ENCODE results near the gene TENM4. TPM values are rescaled to one million over a fixed set of nuclear protein-coding genes. Genes with fewer than 3 reads are reported as not detected.

The TENM4 gene
- total RNA-seq, 4 donors from 2014 or later = 0.88 to 61.5 (median 4.0) TPM

- Histone ChIP-seq H3K4me1 (no peaks in the 10 kb centered on the region), H3K27ac (no peak overlapping the region), H3K27me3 (no peaks in the 10 kb centered on the region), H3K36me3 (no peaks in the 10 kb centered on the region), H3K9me3 (no peaks in the 10 kb centered on the region), H3K4me3 (no peak overlapping the region)
- intact Hi-C loops (cut with DNase I; ENCODE audit: low total_unique reads) = no loop called here
- no peak for DNase-seq
- no peak for TF ChIP-seq CTCF (IDR thresholded peaks at IDR 0.05)
- no peak for TF ChIP-seq POLR2A (IDR thresholded peaks at IDR 0.05)
Observed at GRCh38 chr11:79264284-79264683, 176.5 kb downstream of the TENM4 start.

- no peaks in the 10 kb centered on the region for H3K36me3 ChIP-seq
- no peaks in the 10 kb centered on the region for H3K4me1 ChIP-seq
- no peak for TF ChIP-seq CTCF (IDR thresholded peaks at IDR 0.05)
- TF ChIP-seq POLR2A (IDR thresholded peaks at IDR 0.05) = no peak
- H3K27ac ChIP-seq = peak overlapping the region in 1 of 2 donors; percentile 21
- no peak overlapping the region for H3K4me3 ChIP-seq
- H3K27me3 ChIP-seq = no peaks in the 10 kb centered on the region
- H3K9me3 ChIP-seq = no peaks in the 10 kb centered on the region
- intact Hi-C loops (cut with DNase I; ENCODE audit: low total_unique reads) = no loop called here
- no peak for DNase-seq
Observed at GRCh38 chr11:79263001-79263400, 177.8 kb downstream of the TENM4 start.

- intact Hi-C loops (cut with DNase I; ENCODE audit: low total_unique reads) = no loop called here
- H3K36me3 ChIP-seq = no peaks in the 10 kb centered on the region
- no peak for TF ChIP-seq CTCF (IDR thresholded peaks at IDR 0.05)
- no peak for TF ChIP-seq POLR2A (IDR thresholded peaks at IDR 0.05)
- DNase-seq = peak in 1 of 2 donors; percentile 24
- H3K4me3 ChIP-seq = no peak overlapping the region
- no peaks in the 10 kb centered on the region for H3K27me3 ChIP-seq
- no peaks in the 10 kb centered on the region for H3K9me3 ChIP-seq
- no peaks in the 10 kb centered on the region for H3K4me1 ChIP-seq
- no peak overlapping the region for H3K27ac ChIP-seq
Observed at GRCh38 chr11:79262221-79262620, 178.6 kb downstream of the TENM4 start.

GRCh38 chr11:79261684-79262083 lies 179.1 kb downstream of the TENM4 start:
- intact Hi-C loops (cut with DNase I; ENCODE audit: low total_unique reads) = no loop called here
- Histone ChIP-seq H3K27me3 (no peaks in the 10 kb centered on the region), H3K4me1 (no peaks in the 10 kb centered on the region), H3K27ac (no peak overlapping the region), H3K4me3 (no peak overlapping the region), H3K9me3 (no peaks in the 10 kb centered on the region), H3K36me3 (no peaks in the 10 kb centered on the region)
- DNase-seq = no peak
- TF ChIP-seq POLR2A (IDR thresholded peaks at IDR 0.05) = no peak
- TF ChIP-seq CTCF (IDR thresholded peaks at IDR 0.05) = no peak

GRCh38 chr11:79259800-79260199 lies 181.0 kb downstream of the TENM4 start:
- Histone ChIP-seq H3K4me1 (no peaks in the 10 kb centered on the region), H3K36me3 (no peaks in the 10 kb centered on the region), H3K27me3 (no peaks in the 10 kb centered on the region), H3K4me3 (no peak overlapping the region), H3K9me3 (no peaks in the 10 kb centered on the region), H3K27ac (no peak overlapping the region)
- no peak for DNase-seq
- TF ChIP-seq CTCF (IDR thresholded peaks at IDR 0.05) = no peak
- no peak for TF ChIP-seq POLR2A (IDR thresholded peaks at IDR 0.05)
- intact Hi-C loops (cut with DNase I; ENCODE audit: low total_unique reads) = no loop called here

Measured in uterus (tissue), 4 donors.